Neural progenitor cell (in vitro differentiated cells): ENCODE measurements around the gene ZNF862.
"Not testable (repeated sequence)": the region's sequence is repeated elsewhere in the genome, so short reads cannot be mapped to it uniquely, and the experiment has no call there.

Experiments
- EZH2 ChIP-seq: fragments of 200-600 bp; sonication (generic); IDR thresholded peaks from 2 replicates; pipeline ENCODE4 v1.6.1; 2017; ENCODE audit warnings: antibody characterized with exemption, mild to moderate bottlenecking, moderate library complexity
- EZH2phosphoT487 ChIP-seq: fragments of 200-600 bp; sonication (generic); IDR thresholded peaks from 2 replicates; pipeline ENCODE4 v1.6.1; 2017; ENCODE audit warnings: antibody characterized with exemption
- TF ChIP-seq, protein P1 (sequence below): fragments of 200-600 bp; sonication (generic); IDR thresholded peaks from 2 replicates; pipeline ENCODE4 v1.5.1; 2017; ENCODE audit warnings: antibody characterized with exemption, mild to moderate bottlenecking

DNA sequence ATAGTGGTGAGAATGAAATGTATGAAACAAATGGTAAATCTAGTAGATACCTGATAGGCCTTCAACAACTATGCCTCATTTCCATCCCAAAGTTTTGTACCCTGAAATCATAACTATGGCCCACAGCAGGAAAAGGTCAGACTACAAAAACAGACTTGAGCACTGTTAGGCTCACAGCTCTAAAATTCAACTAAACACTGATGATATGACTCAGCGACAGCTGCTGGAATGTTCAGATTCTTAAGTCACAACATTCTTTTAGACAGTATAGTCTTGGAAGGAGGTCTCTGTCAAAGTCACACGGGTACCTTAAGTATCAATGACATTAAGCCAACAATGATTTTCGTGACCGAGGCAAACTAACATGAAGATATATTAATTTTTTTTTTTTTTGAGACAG, 74.0 kb downstream of the ZNF862 start:
- TF ChIP-seq, protein P1, sequence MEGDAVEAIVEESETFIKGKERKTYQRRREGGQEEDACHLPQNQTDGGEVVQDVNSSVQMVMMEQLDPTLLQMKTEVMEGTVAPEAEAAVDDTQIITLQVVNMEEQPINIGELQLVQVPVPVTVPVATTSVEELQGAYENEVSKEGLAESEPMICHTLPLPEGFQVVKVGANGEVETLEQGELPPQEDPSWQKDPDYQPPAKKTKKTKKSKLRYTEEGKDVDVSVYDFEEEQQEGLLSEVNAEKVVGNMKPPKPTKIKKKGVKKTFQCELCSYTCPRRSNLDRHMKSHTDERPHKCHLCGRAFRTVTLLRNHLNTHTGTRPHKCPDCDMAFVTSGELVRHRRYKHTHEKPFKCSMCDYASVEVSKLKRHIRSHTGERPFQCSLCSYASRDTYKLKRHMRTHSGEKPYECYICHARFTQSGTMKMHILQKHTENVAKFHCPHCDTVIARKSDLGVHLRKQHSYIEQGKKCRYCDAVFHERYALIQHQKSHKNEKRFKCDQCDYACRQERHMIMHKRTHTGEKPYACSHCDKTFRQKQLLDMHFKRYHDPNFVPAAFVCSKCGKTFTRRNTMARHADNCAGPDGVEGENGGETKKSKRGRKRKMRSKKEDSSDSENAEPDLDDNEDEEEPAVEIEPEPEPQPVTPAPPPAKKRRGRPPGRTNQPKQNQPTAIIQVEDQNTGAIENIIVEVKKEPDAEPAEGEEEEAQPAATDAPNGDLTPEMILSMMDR: not testable (repeated sequence)
- TF ChIP-seq EZH2, EZH2phosphoT487: not testable (repeated sequence)
